Chondrocyte (in vitro differentiated cells): ENCODE data around the gene PPP1R14C. TPM values are rescaled to one million over a fixed set of nuclear protein-coding genes. Genes with fewer than 3 reads are reported as not detected.

Experiments used
- DNase-seq: peaks from one replicate; pipeline ENCODE4 v3.0.0; 2021; ENCODE audit warnings: mixed read lengths, low spot score
- H3K27ac Mint-ChIP-seq: one replicate; pipeline ENCODE4 v1.8.0; 2021; ENCODE audit warnings: mild to moderate bottlenecking, moderate library complexity, mixed read lengths; ENCODE audit not compliant: unreplicated experiment
- H3K27me3 Mint-ChIP-seq: 2 replicates; pipeline ENCODE4 v1.8.0; 2021; ENCODE audit warnings: low read depth, mixed read lengths
- H3K36me3 Mint-ChIP-seq: 2 replicates; pipeline ENCODE4 v1.8.0; 2021; ENCODE audit warnings: low read depth, mixed read lengths
- H3K4me1 Mint-ChIP-seq: 2 replicates; pipeline ENCODE4 v1.8.0; 2021; ENCODE audit warnings: low read depth, mild to moderate bottlenecking, mixed read lengths
- H3K4me3 Mint-ChIP-seq: one replicate; pipeline ENCODE4 v1.8.0; 2021; ENCODE audit warnings: mild to moderate bottlenecking, moderate library complexity, mixed read lengths; ENCODE audit not compliant: unreplicated experiment
- H3K9me3 Mint-ChIP-seq: 2 replicates; pipeline ENCODE4 v1.8.0; 2021; ENCODE audit warnings: low read depth, mixed read lengths
- CTCF ChIP-seq: fragments of 200-600 bp; sonication (generic); IDR thresholded peaks from 2 replicates; pipeline ENCODE4 v1.5.0; 2021; ENCODE audit warnings: antibody characterized with exemption, mild to moderate bottlenecking, moderate library complexity
- total RNA-seq: library from RNA; stranded (reverse); gene quantifications from 3 replicates; pipeline ENCODE4 v1.2.1, GENCODE V29; 2021

Gene PPP1R14C
- total RNA-seq, 1 donor from 2014 or later: 3.4 TPM

- Mint-ChIP-seq H3K27ac (peak overlapping the region; percentile 39), H3K9me3 (peaks cover 7% of the 10 kb centered on the region), H3K36me3 (no peaks in the 10 kb centered on the region), H3K27me3 (no peaks in the 10 kb centered on the region), H3K4me1 (peaks cover 42% of the 10 kb centered on the region), H3K4me3 (no peak overlapping the region)
- TF ChIP-seq CTCF: no peak
- no peak for DNase-seq
Measured at GRCh38 chr6:150250826-150251225, 108.0 kb downstream of the PPP1R14C start.

GRCh38 chr6:150251566-150252186 is 108.8 kb downstream of the PPP1R14C start:
- Mint-ChIP-seq H3K27me3 (no peaks in the 10 kb centered on the region), H3K36me3 (no peaks in the 10 kb centered on the region), H3K9me3 (peaks cover 7% of the 10 kb centered on the region), H3K4me1 (peaks cover 45% of the 10 kb centered on the region), H3K4me3 (no peak overlapping the region), H3K27ac (no peak overlapping the region)
- no peak for TF ChIP-seq CTCF
- no peak for DNase-seq

- Mint-ChIP-seq H3K4me1 (peaks cover 45% of the 10 kb centered on the region), H3K9me3 (peaks cover under 1% of the 10 kb centered on the region), H3K36me3 (no peaks in the 10 kb centered on the region), H3K27ac (no peak overlapping the region), H3K27me3 (no peaks in the 10 kb centered on the region), H3K4me3 (no peak overlapping the region)
- no peak for DNase-seq
- no peak for TF ChIP-seq CTCF
Measured at GRCh38 chr6:150252714-150253444, 110.0 kb downstream of the PPP1R14C start.

- Mint-ChIP-seq H3K4me3 (no peak overlapping the region), H3K4me1 (peaks cover 45% of the 10 kb centered on the region), H3K9me3 (no peaks in the 10 kb centered on the region), H3K36me3 (no peaks in the 10 kb centered on the region), H3K27ac (no peak overlapping the region), H3K27me3 (no peaks in the 10 kb centered on the region)
- no peak for TF ChIP-seq CTCF
- DNase-seq: no peak
Measured at GRCh38 chr6:150253489-150253888, 110.6 kb downstream of the PPP1R14C start.

GRCh38 chr6:150254770-150255169 is 111.9 kb downstream of the PPP1R14C start:
- Mint-ChIP-seq H3K4me1 (peaks cover 41% of the 10 kb centered on the region), H3K27me3 (no peaks in the 10 kb centered on the region), H3K27ac (peak overlapping the region; percentile 11), H3K9me3 (no peaks in the 10 kb centered on the region), H3K36me3 (no peaks in the 10 kb centered on the region), H3K4me3 (no peak overlapping the region)
- no peak for DNase-seq
- no peak for TF ChIP-seq CTCF
